Stomach (tissue), 4 donors: ENCODE data around the gene CHST13.

ENCODE experiments used
- CTCF ChIP-seq, 7 experiments: fragments of 450-650 bp in 4 of 7; fragments of 200-600 bp in 3 of 7; sonication (generic) in 3 of 7; IDR thresholded peaks; one replicate each; pipeline ENCODE4 v1.5.1; 2016 to 2019; ENCODE audit warnings: antibody characterized with exemption in 7 of 7, control low read depth in 2 of 7, mild to moderate bottlenecking in 1 of 7
- POLR2A ChIP-seq, 4 donors: fragments of 450-650 bp; IDR thresholded peaks; one replicate each; pipeline ENCODE4 v1.6.1; 2016; ENCODE audit warnings: antibody characterized with exemption in 4 of 4, control low read depth in 2 of 4, mild to moderate bottlenecking in 1 of 4, moderate library complexity in 1 of 4

DNA sequence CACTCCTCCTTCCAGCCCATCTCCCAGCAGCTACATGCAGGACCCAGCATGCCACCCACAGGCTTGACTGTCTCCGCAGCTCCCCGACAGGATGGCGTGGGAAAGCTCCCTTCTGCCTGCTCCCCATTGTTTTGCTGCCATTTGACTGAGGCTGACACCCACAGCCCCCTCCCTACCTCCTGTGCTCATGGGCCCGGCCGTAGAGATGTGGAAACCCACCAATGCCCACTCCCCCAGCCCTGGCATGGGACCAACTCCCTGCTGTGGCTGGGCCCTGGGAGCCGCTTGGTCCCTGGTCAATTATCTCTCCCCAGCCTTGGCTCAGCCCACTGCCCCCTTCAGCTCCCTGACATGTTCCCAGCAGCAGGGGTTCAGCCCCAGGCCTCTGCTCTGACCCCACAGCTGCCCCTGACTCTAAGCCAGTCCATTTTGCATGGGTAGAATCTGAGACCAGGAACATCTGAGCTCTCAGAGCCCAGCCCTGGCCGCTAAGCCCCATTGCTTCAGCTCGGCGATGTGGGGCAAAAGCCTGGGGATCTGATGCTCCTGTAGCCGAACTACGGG is 26.6 kb downstream of the CHST13 start:
- TF ChIP-seq CTCF (IDR thresholded peaks at IDR 0.05) = no peak
- no peak for TF ChIP-seq POLR2A (IDR thresholded peaks at IDR 0.05)
